GM12874 (cell line): Measurements from ENCODE around the gene CHCHD3.

ENCODE experiments used
- CTCF ChIP-seq: IDR thresholded peaks from 2 replicates; pipeline ENCODE4 v1.5.1; 2011; ENCODE audit warnings: low read depth, mild to moderate bottlenecking, control low read depth, low read length, moderate library complexity; ENCODE audit not compliant: insufficient read depth

CHCHD3 gene

GRCh38 chr7:133025056-133025455, 56.8 kb downstream of the CHCHD3 start:
- TF ChIP-seq CTCF: no peak

DNA sequence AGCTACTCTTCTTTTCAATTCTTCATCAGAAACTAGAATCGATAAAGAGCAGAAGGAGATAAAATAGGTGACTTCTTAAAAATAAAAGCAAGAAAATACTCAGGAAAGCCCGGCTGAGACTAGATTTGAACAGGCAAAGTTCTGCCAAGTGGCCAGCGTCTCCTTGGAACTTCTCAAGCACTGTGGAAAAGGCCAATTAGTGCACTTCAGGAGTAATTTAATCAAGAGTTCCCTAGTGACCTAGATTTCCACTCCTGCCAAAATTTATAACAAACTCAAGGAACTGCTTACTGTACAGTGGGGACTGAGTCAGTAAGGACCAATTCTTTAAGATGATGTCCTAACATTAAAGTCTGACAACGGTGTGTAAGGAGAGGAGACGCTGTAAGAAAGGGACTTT, 57.3 kb downstream of the CHCHD3 start:
- no peak for TF ChIP-seq CTCF

DNA sequence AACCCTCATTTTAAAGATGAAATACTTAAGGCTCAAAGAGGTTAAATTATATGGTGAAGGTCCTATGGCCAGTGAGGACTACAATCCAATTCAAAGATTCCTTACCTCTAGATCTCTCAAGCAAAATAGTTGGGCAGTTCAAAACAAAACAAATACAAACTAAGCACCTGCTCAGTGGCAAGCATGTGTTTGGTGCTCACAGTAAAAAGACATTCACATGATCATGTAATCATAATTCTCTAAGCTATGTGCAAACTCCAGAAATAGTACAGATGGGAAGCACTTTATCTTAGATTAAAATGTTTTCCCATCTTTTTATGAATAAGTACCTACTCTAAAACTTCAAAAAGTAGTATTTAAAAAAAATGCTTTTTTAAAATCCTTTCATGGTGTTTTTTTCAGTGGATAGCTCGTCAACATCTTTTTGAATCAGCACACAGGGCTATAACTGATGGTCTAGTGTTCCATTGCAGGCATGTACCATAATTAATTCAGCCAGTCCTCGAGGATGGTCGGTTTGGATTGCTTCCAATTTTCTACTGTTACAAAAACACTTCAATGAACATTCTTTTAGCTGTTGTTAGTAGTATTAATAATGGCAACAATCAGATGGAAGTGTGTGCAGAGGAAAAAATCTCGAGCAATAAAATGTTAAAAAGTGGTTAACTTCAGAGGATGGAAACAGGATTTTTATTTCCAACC, 58.4 kb downstream of the CHCHD3 start:
- no peak for TF ChIP-seq CTCF

- no peak for TF ChIP-seq CTCF
These were observed 59.2 kb downstream of the CHCHD3 start for GRCh38 chr7:133022661-133023060.

- no peak for TF ChIP-seq CTCF
These were observed 60.7 kb downstream of the CHCHD3 start for GRCh38 chr7:133021196-133021595.

DNA sequence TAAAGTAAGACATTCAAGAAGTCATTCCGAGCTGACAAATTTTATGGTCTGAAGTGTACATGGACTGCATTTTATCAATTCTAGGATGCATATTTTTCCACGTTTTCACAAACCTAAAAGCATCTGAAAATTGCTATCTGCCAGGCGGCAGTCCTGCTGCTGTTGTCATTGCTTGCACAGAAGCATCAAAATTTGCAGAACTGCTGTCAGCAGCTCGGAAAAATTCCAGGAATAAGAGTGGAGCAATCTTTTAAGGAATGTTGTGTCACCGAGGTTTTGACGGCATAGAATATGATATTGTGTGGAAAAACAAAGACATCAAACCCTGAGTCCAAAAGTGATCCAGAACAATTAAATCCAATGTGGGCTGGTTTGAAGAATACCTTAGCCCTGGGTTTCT, 61.4 kb downstream of the CHCHD3 start:
- no peak for TF ChIP-seq CTCF

DNA sequence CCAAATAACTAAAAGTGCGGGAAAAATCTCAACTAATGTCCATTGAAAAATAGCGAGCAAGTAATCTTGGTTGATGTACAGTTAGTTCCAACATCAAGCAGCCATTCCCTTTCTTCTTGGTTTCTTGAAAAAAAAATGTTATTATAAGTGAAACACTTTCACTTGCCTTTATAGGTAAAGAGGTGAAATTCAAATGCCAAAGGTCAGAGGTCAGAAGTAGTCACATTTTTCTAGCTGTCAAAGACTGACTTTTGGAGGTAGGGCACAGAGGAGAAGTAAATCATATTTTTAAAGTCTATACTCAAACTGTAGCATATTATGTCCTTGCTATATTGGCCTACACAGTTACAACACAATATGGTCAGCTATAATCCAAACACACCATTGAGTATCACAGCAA, 62.3 kb downstream of the CHCHD3 start:
- TF ChIP-seq CTCF: no peak
